Liver (tissue), 9 donors: ENCODE measurements around the gene TBC1D20. TPM values are rescaled to one million over a fixed set of nuclear protein-coding genes. Genes with fewer than 3 reads are reported as not detected.
A peak's percentile ranks its signal among the peaks of the same experiment; 100 is the strongest.

Experiments
- DNase-seq: peaks from one replicate; pipeline ENCODE4 v3.0.0-alpha.2; 2017; ENCODE audit warnings: low spot score
- H3K27ac ChIP-seq, 2 donors: one replicate each; pipeline ENCODE4 v1.7.0; 2013; ENCODE audit warnings: inconsistent platforms in 2 of 2, low read length in 2 of 2, control low read depth in 1 of 2, low read depth in 1 of 2, mild to moderate bottlenecking in 1 of 2
- H3K27me3 ChIP-seq, 4 donors: one replicate each; pipeline versions ENCODE4 v1.6.1 to v1.7.0; 2013; ENCODE audit warnings: low read length in 3 of 4, inconsistent platforms in 1 of 4, mild to moderate bottlenecking in 1 of 4, moderate library complexity in 1 of 4; ENCODE audit not compliant: control insufficient read depth in 4 of 4, insufficient read depth in 4 of 4
- H3K36me3 ChIP-seq, 4 donors: one replicate each; pipeline versions ENCODE4 v1.6.1 to v1.7.0; 2013; ENCODE audit warnings: low read length in 3 of 4, mild to moderate bottlenecking in 3 of 4, low read depth in 1 of 4, moderate library complexity in 1 of 4; ENCODE audit not compliant: control insufficient read depth in 4 of 4, insufficient read depth in 3 of 4
- H3K4me1 ChIP-seq, 4 donors: one replicate each; pipeline versions ENCODE4 v1.6.1 to v1.7.0; 2013; ENCODE audit warnings: low read length in 3 of 4, mild to moderate bottlenecking in 3 of 4, moderate library complexity in 1 of 4; ENCODE audit not compliant: control insufficient read depth in 4 of 4, insufficient read depth in 4 of 4
- H3K4me3 ChIP-seq, 3 donors: one replicate each; pipeline versions ENCODE4 v1.6.1 to v1.7.0; 2013; ENCODE audit warnings: low read length in 3 of 3, control low read depth in 1 of 3, low read depth in 1 of 3, mild to moderate bottlenecking in 1 of 3
- H3K9ac ChIP-seq, 2 donors: one replicate each; pipeline ENCODE4 v1.7.0; 2013; ENCODE audit warnings: low read length in 2 of 2, mild to moderate bottlenecking in 2 of 2, moderate library complexity in 2 of 2, control low read depth in 1 of 2, low read depth in 1 of 2
- H3K9me3 ChIP-seq, 4 donors: one replicate each; pipeline versions ENCODE4 v1.6.1 to v1.7.0; 2013; ENCODE audit warnings: low read length in 3 of 4; ENCODE audit not compliant: control insufficient read depth in 4 of 4
- EGR1 ChIP-seq, 2 donors: IDR thresholded peaks; 2 replicates each; pipeline ENCODE4 v1.6.1; 2016 to 2018; ENCODE audit warnings: antibody characterized with exemption in 2 of 2, low read depth in 2 of 2
- FOXA1 ChIP-seq: IDR thresholded peaks from 2 replicates; pipeline ENCODE4 v1.6.1; 2016; ENCODE audit warnings: antibody characterized with exemption
- FOXA2 ChIP-seq: IDR thresholded peaks from 2 replicates; pipeline ENCODE4 v1.6.1; 2016; ENCODE audit warnings: antibody characterized with exemption
- JUND ChIP-seq, 2 donors: IDR thresholded peaks; 2 replicates each; pipeline ENCODE4 v1.6.1; 2016; ENCODE audit warnings: antibody characterized with exemption in 2 of 2
- NR2F2 ChIP-seq: IDR thresholded peaks from 2 replicates; pipeline ENCODE4 v1.6.1; 2016; ENCODE audit warnings: antibody characterized with exemption
- RAD21 ChIP-seq, 2 donors: IDR thresholded peaks; 2 replicates each; pipeline ENCODE4 v1.6.1; 2016; ENCODE audit warnings: antibody characterized with exemption in 2 of 2, mild to moderate bottlenecking in 2 of 2
- RXRA ChIP-seq, 2 donors: IDR thresholded peaks; 2 replicates each; pipeline ENCODE4 v1.6.1; 2017 to 2018; ENCODE audit warnings: antibody characterized with exemption in 2 of 2, mild to moderate bottlenecking in 1 of 2
- SP1 ChIP-seq: IDR thresholded peaks from 2 replicates; pipeline ENCODE4 v1.6.1; 2018; ENCODE audit warnings: antibody characterized with exemption, mild to moderate bottlenecking
- YY1 ChIP-seq: IDR thresholded peaks from 2 replicates; pipeline ENCODE4 v1.6.1; 2016; ENCODE audit warnings: antibody characterized with exemption, mild to moderate bottlenecking
- WGBS: extraction: QIAGEN DNeasy Blood & Tissue Kit; methylation state at CpG from one replicate; pipeline ENCODE4 v1.1.7; 2013; 5-methylcytosine and 5-hydroxymethylcytosine counted together
- polyA plus RNA-seq, 2 donors: library from polyadenylated mRNA; stranded (reverse) in 1 of 2; unstranded in 1 of 2; fragments of 200-250 nt in 1 of 2; fragments of >200 nt in 1 of 2; fragmentation: Nextera tagmentation in 1 of 2; extraction: Ambion mirVana in 1 of 2; gene quantifications; one replicate each; pipeline versions ENCODE4 v1.2.1 to v1.2.3, GENCODE V29; 2013 to 2015
- total RNA-seq, 2 donors: library from RNA; depleted of rRNA; stranded (reverse); fragments of >200 nt; gene quantifications; one replicate each; pipeline ENCODE4 v1.2.3, GENCODE V29; 2014
- TF ChIP-seq, protein P1 (sequence below): IDR thresholded peaks from 2 replicates; pipeline ENCODE4 v1.6.1; 2016; ENCODE audit warnings: antibody characterized with exemption
- TF ChIP-seq, protein P2 (sequence below): IDR thresholded peaks from 2 replicates; pipeline ENCODE4 v1.6.1; 2016; ENCODE audit warnings: antibody characterized with exemption
- donor health status: healthy.
- donor health status: healthy.
- donor health status: healthy.
- donor health status: healthy.
- donor health status: healthy.

Gene TBC1D20
- total and polyA plus RNA-seq, 4 donors = 8.7 to 18.9 (median 11.9) TPM

- TF ChIP-seq, protein P1, sequence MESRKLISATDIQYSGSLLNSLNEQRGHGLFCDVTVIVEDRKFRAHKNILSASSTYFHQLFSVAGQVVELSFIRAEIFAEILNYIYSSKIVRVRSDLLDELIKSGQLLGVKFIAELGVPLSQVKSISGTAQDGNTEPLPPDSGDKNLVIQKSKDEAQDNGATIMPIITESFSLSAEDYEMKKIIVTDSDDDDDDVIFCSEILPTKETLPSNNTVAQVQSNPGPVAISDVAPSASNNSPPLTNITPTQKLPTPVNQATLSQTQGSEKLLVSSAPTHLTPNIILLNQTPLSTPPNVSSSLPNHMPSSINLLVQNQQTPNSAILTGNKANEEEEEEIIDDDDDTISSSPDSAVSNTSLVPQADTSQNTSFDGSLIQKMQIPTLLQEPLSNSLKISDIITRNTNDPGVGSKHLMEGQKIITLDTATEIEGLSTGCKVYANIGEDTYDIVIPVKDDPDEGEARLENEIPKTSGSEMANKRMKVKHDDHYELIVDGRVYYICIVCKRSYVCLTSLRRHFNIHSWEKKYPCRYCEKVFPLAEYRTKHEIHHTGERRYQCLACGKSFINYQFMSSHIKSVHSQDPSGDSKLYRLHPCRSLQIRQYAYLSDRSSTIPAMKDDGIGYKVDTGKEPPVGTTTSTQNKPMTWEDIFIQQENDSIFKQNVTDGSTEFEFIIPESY = no peak
- TF ChIP-seq SP1 = no peak
- TF ChIP-seq RXRA (IDR thresholded peaks at IDR 0.05) = no peak
- TF ChIP-seq FOXA1 = no peak
- TF ChIP-seq JUND (IDR thresholded peaks at IDR 0.05) = no peak
- TF ChIP-seq FOXA2 = no peak
- TF ChIP-seq RAD21 (IDR thresholded peaks at IDR 0.05) = no peak
- TF ChIP-seq YY1 = no peak
- TF ChIP-seq, protein P2, sequence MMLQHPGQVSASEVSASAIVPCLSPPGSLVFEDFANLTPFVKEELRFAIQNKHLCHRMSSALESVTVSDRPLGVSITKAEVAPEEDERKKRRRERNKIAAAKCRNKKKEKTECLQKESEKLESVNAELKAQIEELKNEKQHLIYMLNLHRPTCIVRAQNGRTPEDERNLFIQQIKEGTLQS = no peak
- TF ChIP-seq NR2F2 = no peak
Measured at GRCh38 chr20:403582-403957, 58.8 kb downstream of the TBC1D20 start (continued).

DNA sequence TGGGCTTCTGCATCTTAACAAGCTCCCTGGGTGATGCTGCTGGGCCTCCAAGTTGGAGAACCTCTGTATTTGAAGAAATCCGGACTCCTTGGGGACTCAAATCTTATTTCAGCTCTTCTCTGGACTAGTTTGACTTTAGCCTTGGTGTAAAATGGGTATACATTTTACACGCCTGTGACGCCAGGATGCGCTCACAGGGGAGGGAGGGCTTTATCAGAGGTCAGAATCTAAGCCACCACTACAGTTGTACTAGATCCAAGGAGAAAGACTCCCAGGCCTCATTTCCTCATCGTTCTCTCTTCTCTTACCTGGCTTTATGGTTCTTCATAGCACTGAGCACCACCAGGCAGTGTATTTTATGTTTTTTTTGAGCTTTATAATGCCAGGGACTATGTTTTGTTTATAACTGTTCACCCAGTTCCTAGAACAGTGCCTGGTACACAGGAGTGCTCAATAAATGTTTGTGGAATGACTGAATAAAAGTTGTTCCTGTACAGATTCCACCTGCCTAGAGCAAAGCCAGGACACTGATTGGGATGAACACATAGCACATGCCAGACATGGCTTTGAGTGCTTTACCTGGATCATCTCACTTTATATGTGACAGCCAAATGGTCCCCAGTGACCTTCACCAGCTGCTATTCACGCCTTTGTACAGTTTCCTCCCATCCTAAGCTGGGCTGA, 59.3 kb downstream of the TBC1D20 start:
- no peak overlapping the region for H3K9ac ChIP-seq
- H3K27me3 ChIP-seq = no peaks in the 10 kb centered on the region
- H3K4me1 ChIP-seq = peaks cover 4 to 16% (median 7%) of the 10 kb centered on the region in 4 donors
- H3K4me3 ChIP-seq = no peak overlapping the region
- TF ChIP-seq, protein P1 = no peak
- TF ChIP-seq EGR1 (IDR thresholded peaks at IDR 0.05; ENCODE audit: low read depth in 2 of 2) = no peak
- H3K9me3 ChIP-seq = no peaks in the 10 kb centered on the region
- DNase-seq = no peak
- 92% methylated on average over 6 of the region's 6 CpGs for WGBS
- H3K27ac ChIP-seq = peak overlapping the region; percentile 88 to 92
- no peaks in the 10 kb centered on the region for H3K36me3 ChIP-seq

GRCh38 chr20:402496-402885, 59.8 kb downstream of the TBC1D20 start:
- no peak overlapping the region for H3K4me3 ChIP-seq
- no peaks in the 10 kb centered on the region for H3K9me3 ChIP-seq
- no peaks in the 10 kb centered on the region for H3K36me3 ChIP-seq
- TF ChIP-seq, protein P2 = no peak
- TF ChIP-seq RXRA (IDR thresholded peaks at IDR 0.05) = no peak
- WGBS = 88% methylated on average over 2 of the region's 2 CpGs
- H3K4me1 ChIP-seq = peaks cover 6 to 17% (median 8%) of the 10 kb centered on the region in 4 donors
- peak overlapping the region; percentile 88 to 92 for H3K27ac ChIP-seq
- no peak overlapping the region for H3K9ac ChIP-seq
- no peak for DNase-seq
- H3K27me3 ChIP-seq = no peaks in the 10 kb centered on the region
